GM10266 (cell line): ENCODE data around the gene P2RY6.

Experiments
- DNase-seq: peaks from one replicate; pipeline ENCODE4 v3.0.0; 2012; ENCODE audit errors: extremely low spot score
- TF ChIP-seq, protein P1 (sequence below): IDR thresholded peaks from 2 replicates; pipeline ENCODE4 v1.5.1; 2012; ENCODE audit warnings: mild to moderate bottlenecking, low read depth; ENCODE audit not compliant: control insufficient read depth, insufficient read depth; ENCODE audit errors: missing control alignments

P2RY6 gene, protein sequence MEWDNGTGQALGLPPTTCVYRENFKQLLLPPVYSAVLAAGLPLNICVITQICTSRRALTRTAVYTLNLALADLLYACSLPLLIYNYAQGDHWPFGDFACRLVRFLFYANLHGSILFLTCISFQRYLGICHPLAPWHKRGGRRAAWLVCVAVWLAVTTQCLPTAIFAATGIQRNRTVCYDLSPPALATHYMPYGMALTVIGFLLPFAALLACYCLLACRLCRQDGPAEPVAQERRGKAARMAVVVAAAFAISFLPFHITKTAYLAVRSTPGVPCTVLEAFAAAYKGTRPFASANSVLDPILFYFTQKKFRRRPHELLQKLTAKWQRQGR

DNA sequence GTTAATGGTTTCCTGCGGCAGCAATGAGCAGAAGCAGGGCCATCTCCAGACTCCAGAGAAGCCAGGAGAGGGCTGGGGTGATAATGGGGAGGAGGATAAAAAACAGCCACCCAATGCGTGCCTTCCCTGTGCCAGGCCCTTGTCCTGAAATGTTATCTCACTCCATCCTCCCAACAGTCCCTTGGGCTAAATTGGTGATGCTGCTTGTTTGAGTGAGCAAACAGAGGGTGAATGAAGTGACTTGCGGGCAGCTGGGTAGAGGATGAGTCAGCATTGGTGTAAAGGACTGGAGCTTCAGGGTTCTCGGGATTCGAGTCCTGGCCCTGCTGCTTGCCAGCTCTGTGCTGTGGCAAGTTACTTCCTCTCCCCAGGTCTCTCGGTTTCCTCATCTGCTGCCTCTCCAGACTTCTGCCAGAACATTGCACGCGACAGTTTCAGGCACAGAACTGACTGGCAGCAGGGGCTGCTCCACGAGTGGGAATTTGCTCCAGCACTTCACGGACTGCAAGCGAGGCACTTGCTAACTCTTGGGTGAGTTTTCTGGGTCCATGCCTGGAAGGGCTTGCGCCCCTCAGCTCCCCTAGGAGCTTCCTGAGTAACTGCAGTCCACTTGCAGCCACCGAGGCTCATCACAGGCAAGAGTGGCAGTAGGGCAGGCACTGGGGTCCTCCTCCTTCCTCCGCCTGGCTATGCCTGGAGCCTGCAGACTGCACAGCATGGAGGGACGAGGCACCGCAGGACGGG lies at the start of gene P2RY6:
Gene P2RY6 (plus strand): TSS at position 403 of the 744 bp plus-strand sequence. CDS start 24,181 bp downstream, outside the sequence.
- TF ChIP-seq, protein P1, sequence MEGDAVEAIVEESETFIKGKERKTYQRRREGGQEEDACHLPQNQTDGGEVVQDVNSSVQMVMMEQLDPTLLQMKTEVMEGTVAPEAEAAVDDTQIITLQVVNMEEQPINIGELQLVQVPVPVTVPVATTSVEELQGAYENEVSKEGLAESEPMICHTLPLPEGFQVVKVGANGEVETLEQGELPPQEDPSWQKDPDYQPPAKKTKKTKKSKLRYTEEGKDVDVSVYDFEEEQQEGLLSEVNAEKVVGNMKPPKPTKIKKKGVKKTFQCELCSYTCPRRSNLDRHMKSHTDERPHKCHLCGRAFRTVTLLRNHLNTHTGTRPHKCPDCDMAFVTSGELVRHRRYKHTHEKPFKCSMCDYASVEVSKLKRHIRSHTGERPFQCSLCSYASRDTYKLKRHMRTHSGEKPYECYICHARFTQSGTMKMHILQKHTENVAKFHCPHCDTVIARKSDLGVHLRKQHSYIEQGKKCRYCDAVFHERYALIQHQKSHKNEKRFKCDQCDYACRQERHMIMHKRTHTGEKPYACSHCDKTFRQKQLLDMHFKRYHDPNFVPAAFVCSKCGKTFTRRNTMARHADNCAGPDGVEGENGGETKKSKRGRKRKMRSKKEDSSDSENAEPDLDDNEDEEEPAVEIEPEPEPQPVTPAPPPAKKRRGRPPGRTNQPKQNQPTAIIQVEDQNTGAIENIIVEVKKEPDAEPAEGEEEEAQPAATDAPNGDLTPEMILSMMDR, result no peak
- no peak for DNase-seq

DNA sequence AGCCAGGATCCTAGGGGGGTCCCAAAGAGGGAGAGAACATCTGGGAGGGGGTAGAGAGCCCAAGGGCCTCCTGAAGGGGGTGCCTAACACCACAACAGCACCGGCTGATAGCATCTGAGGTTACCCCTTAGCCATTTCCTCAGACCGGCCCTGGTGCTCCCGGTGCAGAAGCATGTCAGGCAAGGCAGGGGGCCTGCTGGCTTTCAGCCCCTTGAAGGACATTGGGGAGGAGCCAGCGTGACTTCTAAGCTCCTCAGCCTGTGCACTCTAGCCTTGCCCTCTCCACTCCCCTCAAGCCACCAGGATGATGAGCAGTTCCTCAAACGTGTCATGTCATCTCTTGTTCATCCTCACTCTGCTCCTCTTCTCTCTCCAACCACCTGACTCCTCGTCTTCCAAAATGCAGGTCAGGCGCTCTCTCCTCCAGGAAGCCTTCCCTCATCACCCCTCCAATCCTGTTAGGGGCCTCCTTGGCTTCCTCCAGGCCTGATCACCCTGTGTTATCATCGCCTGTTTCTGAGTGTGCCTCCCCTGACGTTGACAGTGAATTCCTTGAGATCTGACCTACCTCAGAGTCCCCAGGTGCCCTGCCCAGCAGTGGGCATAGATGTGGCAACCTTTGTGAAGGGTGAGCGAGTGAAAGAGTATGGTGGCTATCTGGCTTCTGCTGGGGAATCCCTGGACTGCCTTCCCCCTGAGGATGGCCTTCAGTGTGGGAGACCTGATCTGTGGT lies 48.0 kb upstream of the P2RY6 start:
- DNase-seq, result peak; percentile 16
- TF ChIP-seq, protein P1, result no peak

DNA sequence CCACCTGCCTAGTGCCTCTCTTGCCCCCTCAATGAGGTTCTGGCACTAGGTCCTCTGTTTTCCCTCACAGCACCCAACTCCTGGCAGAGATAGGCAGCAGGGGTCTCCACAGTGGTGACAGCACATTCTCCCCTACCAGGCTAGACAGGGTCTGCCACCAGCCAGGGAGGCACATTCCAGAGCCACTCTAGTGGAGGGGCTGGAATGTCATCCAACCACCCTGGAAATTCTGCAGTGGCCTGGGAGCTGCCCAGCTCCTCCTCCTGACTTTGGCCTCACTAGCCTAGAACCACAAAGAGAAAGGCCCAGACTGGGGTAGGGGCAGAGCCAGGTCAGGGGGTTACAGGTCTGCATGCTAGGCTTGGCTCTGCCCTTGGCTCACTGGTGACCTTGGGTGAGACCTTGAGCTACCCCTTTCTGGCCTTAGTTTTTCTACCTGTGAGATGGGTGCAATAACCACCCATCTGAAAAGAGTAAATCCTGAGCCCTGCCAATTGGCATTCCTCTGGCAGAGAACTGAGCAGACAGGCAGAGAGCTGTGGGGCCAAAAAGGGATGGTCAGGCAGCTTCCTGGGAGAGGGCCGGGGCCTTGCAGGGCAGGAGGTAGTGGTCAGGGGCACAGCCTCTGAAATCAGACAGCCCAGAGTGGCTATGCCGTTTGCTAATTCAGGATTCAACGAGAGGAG lies 47.0 kb upstream of the P2RY6 start:
- TF ChIP-seq, protein P1, result no peak
- DNase-seq, result no peak

DNA sequence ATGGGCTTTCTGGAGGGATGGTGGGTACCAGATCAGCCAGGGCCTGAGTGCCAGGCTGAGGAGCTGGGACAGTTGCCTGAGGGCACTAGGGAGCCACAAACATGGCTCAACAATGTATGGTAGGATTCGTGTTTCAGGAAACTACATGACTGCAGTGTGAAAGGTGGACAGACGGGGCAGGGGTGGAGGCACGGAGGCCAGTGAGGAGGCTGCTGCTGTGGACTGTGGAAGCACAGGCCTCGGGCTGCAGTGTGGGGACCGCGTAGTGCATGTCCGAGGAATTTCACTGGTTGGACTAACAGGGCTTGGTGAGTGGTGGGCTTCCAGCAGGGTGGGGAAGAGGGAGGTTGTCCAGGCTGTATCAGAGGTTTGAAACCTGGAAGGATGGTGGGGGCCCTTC lies 46.3 kb upstream of the P2RY6 start:
- no peak for DNase-seq

DNA sequence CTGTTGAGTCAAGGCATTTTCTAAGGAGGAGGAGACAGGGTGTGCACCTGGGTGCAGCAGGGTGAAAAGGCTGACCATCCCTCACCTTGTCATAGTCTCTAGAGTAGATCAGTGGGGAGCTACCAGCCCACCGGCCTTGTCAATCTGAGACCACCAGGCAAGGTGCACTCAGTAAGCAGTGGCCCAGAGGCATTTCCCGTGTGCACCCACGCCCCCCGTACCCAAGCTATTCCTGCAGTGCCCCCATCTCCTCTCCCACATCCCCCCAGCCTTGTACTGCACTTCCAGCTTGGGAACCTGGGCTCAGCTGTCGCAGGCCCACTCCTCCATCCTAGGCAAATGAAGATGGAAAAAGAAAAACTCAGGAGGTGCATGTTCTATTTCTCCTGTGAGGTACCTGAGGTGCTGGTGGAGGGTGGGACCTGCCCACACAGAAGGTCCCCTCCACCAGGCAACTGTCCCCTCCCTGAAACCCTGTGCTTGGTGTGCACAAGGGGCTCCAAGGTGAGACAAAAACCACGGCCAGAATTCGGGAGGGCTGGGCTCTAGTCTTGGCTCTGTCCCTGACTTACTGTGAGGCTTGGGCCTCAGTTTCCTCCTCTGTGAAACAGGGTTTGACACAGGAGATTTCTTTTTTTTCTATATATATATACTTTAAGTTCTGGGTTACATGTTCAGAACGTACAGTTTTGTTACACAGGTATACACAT lies 45.7 kb upstream of the P2RY6 start:
- no peak for DNase-seq
- TF ChIP-seq, protein P1, result no peak

More for the DNA sequence above, 46.3 kb upstream of the P2RY6 start:
- TF ChIP-seq, protein P1, result no peak

DNA sequence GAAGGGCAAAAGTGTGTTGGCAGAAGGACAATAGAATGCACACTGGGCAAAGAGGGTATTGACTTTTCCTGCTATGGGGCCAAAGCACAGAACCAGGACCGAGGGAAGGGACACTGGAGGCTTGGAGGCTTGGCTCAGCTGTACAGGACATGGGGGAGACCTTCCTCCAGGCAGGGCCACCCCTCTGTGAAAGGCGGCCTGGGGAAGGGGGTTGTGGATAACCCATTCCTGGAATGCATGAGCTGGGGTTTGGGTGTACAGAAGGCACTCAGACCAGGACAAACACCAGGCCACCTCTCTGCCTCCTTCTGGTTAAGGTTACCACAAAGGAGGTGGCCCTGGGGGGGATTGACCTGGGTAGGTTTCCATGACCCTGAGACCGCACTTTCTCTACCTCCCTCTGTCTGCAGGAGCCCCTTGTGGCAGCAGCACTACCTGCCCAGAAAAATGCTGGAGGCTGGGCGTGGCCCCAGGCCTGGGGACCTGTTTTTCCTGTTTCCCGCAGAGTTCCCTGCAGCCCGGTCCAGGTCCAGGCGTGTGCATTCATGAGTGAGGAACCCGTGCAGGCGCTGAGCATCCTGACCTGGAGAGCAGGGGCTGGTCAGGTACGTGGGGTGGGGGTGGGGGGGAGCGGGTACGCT lies 44.4 kb upstream of the P2RY6 start:
- TF ChIP-seq, protein P1, result no peak
- DNase-seq, result peak; percentile 7
